ENCODE results near the gene SLC27A5.

SLC27A5 gene

GRCh38 chr19:58538257-58539168 lies 26.7 kb upstream of the SLC27A5 start:
- H3K27ac Mint-ChIP-seq, result peak overlapping the region; percentile 95
- peaks cover 41% of the 10 kb centered on the region for H3K27me3 Mint-ChIP-seq (ENCODE audit: low read depth, poor library complexity)
- peaks cover 16% of the 10 kb centered on the region for H3K4me1 Mint-ChIP-seq
- H3K9me3 Mint-ChIP-seq, result no peaks in the 10 kb centered on the region
- no peaks in the 10 kb centered on the region for H3K36me3 Mint-ChIP-seq (ENCODE audit: low read depth)
- peak overlapping the region; percentile 88 for H3K4me3 Mint-ChIP-seq
- no peak for TF ChIP-seq CTCF (IDR thresholded peaks at IDR 0.05)
- DNase-seq, result peak; percentile 88

GRCh38 chr19:58536852-58537798 lies 25.3 kb upstream of the SLC27A5 start:
- TF ChIP-seq CTCF (IDR thresholded peaks at IDR 0.05), result no peak

DNA sequence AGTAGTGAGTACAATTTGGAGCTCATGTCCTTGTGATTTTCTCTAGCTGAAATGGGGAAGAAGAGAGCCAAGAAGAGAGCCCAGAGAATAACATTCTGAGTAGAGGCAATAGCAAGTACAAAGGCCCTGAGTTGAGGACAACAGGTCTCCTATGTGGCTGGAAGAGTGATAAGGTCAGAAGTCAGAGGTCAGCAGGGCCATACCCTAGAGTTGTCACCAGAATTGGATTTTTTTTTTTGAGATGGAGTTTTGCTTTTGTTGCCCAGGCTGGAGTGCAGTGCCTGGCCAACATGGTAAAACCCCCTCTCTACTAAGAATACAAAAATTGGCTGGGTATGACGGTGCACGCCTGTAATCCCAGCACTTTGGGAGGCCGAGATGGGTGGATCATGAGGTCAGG lies 24.1 kb upstream of the SLC27A5 start:
- Mint-ChIP-seq H3K4me1 (peaks cover 14% of the 10 kb centered on the region), H3K27ac (no peak overlapping the region), H3K9me3 (no peaks in the 10 kb centered on the region), H3K27me3 (ENCODE audit: low read depth, poor library complexity) (peaks cover 27% of the 10 kb centered on the region), H3K4me3 (no peak overlapping the region), H3K36me3 (ENCODE audit: low read depth) (no peaks in the 10 kb centered on the region)
- no peak for DNase-seq
- no peak for TF ChIP-seq CTCF (IDR thresholded peaks at IDR 0.05)

More at GRCh38 chr19:58536852-58537798, 25.3 kb upstream of the SLC27A5 start:
- peaks cover 27% of the 10 kb centered on the region for H3K27me3 Mint-ChIP-seq (ENCODE audit: low read depth, poor library complexity)
- no peak overlapping the region for H3K4me3 Mint-ChIP-seq
- H3K27ac Mint-ChIP-seq, result no peak overlapping the region
- no peaks in the 10 kb centered on the region for H3K36me3 Mint-ChIP-seq (ENCODE audit: low read depth)
- H3K9me3 Mint-ChIP-seq, result no peaks in the 10 kb centered on the region
- H3K4me1 Mint-ChIP-seq, result peaks cover 14% of the 10 kb centered on the region
- no peak for DNase-seq

DNA sequence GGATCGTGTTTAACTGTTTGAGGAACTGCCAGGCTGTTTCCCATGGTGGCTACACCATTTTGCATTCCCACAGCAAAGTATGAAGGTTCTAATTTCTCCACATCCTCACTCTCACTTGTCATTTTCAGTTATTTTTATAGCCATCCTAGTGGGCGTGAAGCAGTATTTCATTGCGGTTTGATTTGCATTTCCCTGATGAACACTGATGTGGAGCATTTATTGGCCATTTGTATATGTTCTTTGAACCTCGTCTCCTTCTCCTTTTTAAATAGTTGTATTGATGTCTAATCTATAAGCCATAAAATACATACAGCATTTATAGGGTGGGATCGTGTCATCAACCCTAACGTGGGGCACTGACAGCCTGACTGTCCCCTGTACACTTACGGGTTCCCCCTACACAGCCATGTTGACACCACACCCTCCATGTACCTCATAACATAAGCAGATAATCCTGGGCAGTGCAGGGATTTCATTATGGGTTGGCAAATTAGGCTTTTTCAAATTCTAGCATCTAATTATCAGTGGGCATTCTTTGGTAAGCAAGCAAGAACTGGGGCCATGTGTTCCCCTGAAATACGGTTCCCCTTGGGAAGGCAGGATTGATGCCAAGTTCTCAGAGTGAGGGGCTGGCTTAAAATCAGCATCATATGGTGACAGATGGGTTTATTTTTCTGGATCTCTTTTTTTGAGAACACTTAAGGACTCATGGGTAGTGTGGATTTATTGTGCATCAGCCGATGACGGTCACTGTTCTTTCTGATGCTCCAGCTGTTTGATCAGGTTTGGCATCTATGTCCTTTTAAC lies 19.4 kb upstream of the SLC27A5 start:
- no peaks in the 10 kb centered on the region for H3K9me3 Mint-ChIP-seq
- H3K27ac Mint-ChIP-seq, result no peak overlapping the region
- DNase-seq, result no peak
- H3K4me1 Mint-ChIP-seq, result peaks cover 16% of the 10 kb centered on the region
- H3K4me3 Mint-ChIP-seq, result no peak overlapping the region
- no peaks in the 10 kb centered on the region for H3K36me3 Mint-ChIP-seq (ENCODE audit: low read depth)
- peaks cover 23% of the 10 kb centered on the region for H3K27me3 Mint-ChIP-seq (ENCODE audit: low read depth, poor library complexity)
- no peak for TF ChIP-seq CTCF (IDR thresholded peaks at IDR 0.05)

DNA sequence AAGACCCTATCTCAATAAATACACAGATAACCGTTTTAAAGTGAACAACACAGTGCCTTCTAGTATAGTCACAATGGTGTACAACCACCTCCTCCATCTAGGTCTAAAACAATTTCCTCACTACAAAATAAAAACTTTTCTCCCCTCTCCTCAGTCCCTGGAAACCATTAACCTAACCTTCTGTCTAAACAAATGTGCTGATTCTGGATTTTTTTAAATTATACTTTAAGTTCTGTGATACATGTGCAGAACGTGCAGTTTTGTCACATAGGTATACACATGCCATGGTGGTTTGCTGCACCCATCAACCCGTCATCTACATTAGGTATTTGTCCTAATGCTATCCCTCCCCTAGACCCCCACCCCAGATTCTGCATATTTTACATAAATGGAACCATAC lies 17.6 kb upstream of the SLC27A5 start:
- Mint-ChIP-seq H3K27ac (no peak overlapping the region), H3K4me1 (peaks cover 11% of the 10 kb centered on the region), H3K4me3 (no peak overlapping the region), H3K36me3 (ENCODE audit: low read depth) (no peaks in the 10 kb centered on the region), H3K27me3 (ENCODE audit: low read depth, poor library complexity) (peaks cover 23% of the 10 kb centered on the region), H3K9me3 (no peaks in the 10 kb centered on the region)
- no peak for TF ChIP-seq CTCF (IDR thresholded peaks at IDR 0.05)
- no peak for DNase-seq
